Neuronal stem cell (in vitro differentiated cells): ENCODE data around the gene KIAA0319L.

Experiments
- DNase-seq: peaks from one replicate; pipeline ENCODE4 v3.0.0-alpha.2; 2013; ENCODE audit warnings: low spot score
- H2AFZ ChIP-seq: one replicate; pipeline ENCODE4 v1.6.1; 2013; ENCODE audit warnings: mild to moderate bottlenecking, low read length, inconsistent platforms
- H2AK5ac ChIP-seq: 2 replicates; pipeline ENCODE4 v1.6.1; 2013; ENCODE audit warnings: low read depth, mild to moderate bottlenecking, inconsistent platforms, low read length, moderate library complexity, mixed read lengths
- H2BK120ac ChIP-seq: 2 replicates; pipeline ENCODE4 v1.6.1; 2013; ENCODE audit warnings: low read depth, mild to moderate bottlenecking, inconsistent platforms, low read length, moderate library complexity, mixed read lengths
- H2BK12ac ChIP-seq: one replicate; pipeline ENCODE4 v1.6.1; 2013; ENCODE audit warnings: low read length, inconsistent platforms
- H2BK15ac ChIP-seq: 2 replicates; pipeline ENCODE4 v1.6.1; 2013; ENCODE audit warnings: mild to moderate bottlenecking, low read length, inconsistent platforms, mixed read lengths
- H2BK5ac ChIP-seq: one replicate; pipeline ENCODE4 v1.6.1; 2013; ENCODE audit warnings: inconsistent platforms, mild to moderate bottlenecking, low read length, moderate library complexity
- H3K14ac ChIP-seq: one replicate; pipeline ENCODE4 v1.6.1; 2013; ENCODE audit warnings: low read length, inconsistent platforms
- H3K18ac ChIP-seq: 2 replicates; pipeline ENCODE4 v1.6.1; 2013; ENCODE audit warnings: low read length, inconsistent platforms
- H3K23ac ChIP-seq: 2 replicates; pipeline ENCODE4 v1.6.1; 2013; ENCODE audit warnings: low read depth, mild to moderate bottlenecking, mixed read lengths, low read length, inconsistent platforms; ENCODE audit not compliant: poor library complexity
- H3K27ac ChIP-seq: replicated peaks from 3 replicates; pipeline ENCODE4 v1.5.1; 2013; ENCODE audit warnings: low read length, inconsistent platforms
- H3K27me3 ChIP-seq, 3 experiments: 2 replicates each; pipeline ENCODE4 v1.6.1; 2013; ENCODE audit warnings: low read length in 3 of 3, mild to moderate bottlenecking in 2 of 3, inconsistent platforms in 1 of 3, low read depth in 1 of 3, mixed read lengths in 1 of 3, moderate library complexity in 1 of 3; ENCODE audit not compliant: control insufficient read depth in 3 of 3, insufficient read depth in 3 of 3
- H3K36me3 ChIP-seq, 2 donors: replicated peaks in 1 of 2; 2 replicates each; pipeline ENCODE4 v1.6.1; 2013; ENCODE audit warnings: low read length in 2 of 2; ENCODE audit not compliant: control insufficient read depth in 2 of 2, insufficient read depth in 2 of 2
- H3K4ac ChIP-seq: 2 replicates; pipeline ENCODE4 v1.6.1; 2013; ENCODE audit warnings: inconsistent platforms, mild to moderate bottlenecking, low read length, moderate library complexity
- H3K4me1 ChIP-seq, 2 donors: 1 replicate in 1 of 2; 2 replicates in 1 of 2; pipeline ENCODE4 v1.6.1; 2013; ENCODE audit warnings: low read length in 2 of 2, low read depth in 1 of 2; ENCODE audit not compliant: control insufficient read depth in 2 of 2, insufficient read depth in 1 of 2
- H3K4me2 ChIP-seq: one replicate; pipeline ENCODE4 v1.6.1; 2013; ENCODE audit warnings: mild to moderate bottlenecking, low read length, inconsistent platforms; ENCODE audit not compliant: insufficient read depth, poor library complexity, severe bottlenecking
- H3K4me3 ChIP-seq, 2 donors: 2 replicates each; pipeline ENCODE4 v1.5.1; 2013; ENCODE audit warnings: low read length in 2 of 2, mild to moderate bottlenecking in 2 of 2, inconsistent platforms in 1 of 2, moderate library complexity in 1 of 2
- H3K79me1 ChIP-seq: one replicate; pipeline ENCODE4 v1.6.1; 2013; ENCODE audit warnings: low read depth, mild to moderate bottlenecking, inconsistent platforms, low read length, moderate library complexity
- H3K9ac ChIP-seq: one replicate; pipeline ENCODE4 v1.6.1; 2013; ENCODE audit warnings: mild to moderate bottlenecking, low read depth, low read length, inconsistent platforms; ENCODE audit not compliant: poor library complexity
- H3K9me3 ChIP-seq, 2 donors: replicated peaks in 1 of 2; 2 replicates each; pipeline versions ENCODE3 to v1.6.1; 2013; ENCODE audit warnings: low read length in 2 of 2, mild to moderate bottlenecking in 2 of 2, inconsistent platforms in 1 of 2, low read depth in 1 of 2, mixed read lengths in 1 of 2, moderate library complexity in 1 of 2; ENCODE audit not compliant: control insufficient read depth in 2 of 2, insufficient read depth in 1 of 2
- H4K8ac ChIP-seq: one replicate; pipeline ENCODE4 v1.6.1; 2013; ENCODE audit warnings: low read depth, mild to moderate bottlenecking, inconsistent platforms, low read length, moderate library complexity
- H4K91ac ChIP-seq: one replicate; pipeline ENCODE4 v1.6.1; 2013; ENCODE audit warnings: low read length, low read depth, mild to moderate bottlenecking, inconsistent platforms; ENCODE audit not compliant: poor library complexity
- WGBS, 2 donors: extraction: QIAGEN DNeasy Blood & Tissue Kit; methylation state at CpG; one replicate each; pipeline ENCODE4 v1.1.7; 2013; ENCODE audit warnings: missing lambda C conversion rate in 2 of 2, mixed read lengths in 1 of 2; ENCODE audit not compliant: insufficient read length in 2 of 2, insufficient replicate concordance in 1 of 2; ENCODE audit errors: extremely low coverage in 2 of 2; 5-methylcytosine and 5-hydroxymethylcytosine counted together

Gene KIAA0319L

DNA sequence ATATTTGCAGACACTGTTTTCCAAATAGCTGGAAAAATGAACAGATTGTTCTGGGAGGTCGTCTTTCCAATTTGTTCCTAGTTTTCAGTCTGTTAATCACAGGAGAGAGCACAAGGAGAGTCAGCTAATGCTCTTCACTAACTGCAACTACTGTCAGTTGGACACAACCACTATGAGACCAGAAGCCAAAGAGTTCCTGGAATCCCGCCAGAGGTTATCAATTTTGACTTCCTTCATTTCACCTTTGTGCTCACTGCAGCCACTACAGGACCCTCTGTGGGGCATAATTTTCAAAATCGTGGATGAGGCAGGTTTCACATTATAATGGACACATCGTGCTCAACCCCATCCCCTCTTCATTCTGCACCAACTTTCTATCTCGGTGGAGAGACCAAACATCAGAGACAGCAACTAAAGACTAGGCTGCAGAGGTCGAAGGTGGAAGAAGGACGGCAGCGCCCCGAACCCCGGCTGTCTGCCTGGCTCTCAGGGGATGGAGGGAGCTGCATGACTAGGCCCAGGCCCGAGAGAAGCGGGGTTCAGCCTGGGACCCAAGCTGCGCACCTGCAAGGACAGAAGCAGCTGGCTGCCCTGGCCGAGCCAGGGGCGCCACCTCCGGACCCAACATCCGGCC, 602 bp downstream of the KIAA0319L start:
- DNase-seq, result no peak
- H3K27ac ChIP-seq, result peak overlapping the region; percentile 98
- no CpG with 5 or more reads among the region's 17 CpGs for WGBS, 2 donors

DNA sequence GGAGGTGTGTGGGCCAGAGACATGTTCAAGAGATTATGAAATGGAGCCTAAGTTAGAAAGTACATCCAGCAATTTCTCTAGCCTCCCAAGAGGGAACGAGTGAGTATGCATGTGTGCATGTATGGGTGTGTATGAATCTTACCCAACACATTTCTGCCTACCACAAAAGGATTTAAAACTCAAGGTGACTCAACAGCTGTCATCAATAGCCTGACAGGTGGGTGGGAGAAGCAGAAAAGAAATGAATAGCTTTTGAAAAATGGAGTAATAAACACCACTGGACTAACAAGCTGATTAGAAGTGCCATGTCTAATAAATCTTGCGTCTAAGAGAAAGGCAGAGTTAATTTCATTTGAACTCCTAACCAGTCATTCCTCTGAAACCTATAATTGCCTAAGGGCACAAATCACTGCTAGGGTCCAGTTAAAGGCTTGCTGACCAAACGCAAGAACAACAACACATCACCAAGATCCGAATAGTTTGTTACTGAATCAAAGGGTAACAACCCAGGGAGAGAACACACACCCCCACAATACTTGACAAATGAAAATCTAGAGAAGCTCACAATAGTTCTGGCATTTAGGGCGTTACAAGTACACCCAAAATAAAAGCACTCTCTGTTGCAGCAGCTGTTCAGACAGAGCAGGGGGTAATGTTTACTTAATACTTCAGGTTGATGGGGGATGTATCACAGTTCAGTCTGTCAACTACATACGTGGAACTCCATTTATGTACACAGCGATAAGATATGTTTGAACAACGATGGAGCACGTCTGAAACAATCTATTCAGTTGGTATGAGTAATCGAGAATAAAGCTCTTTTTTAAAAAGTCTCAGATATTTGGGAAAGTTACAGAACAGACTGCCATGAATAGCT, 1.4 kb downstream of the KIAA0319L start:
- DNase-seq, result no peak

More for the DNA sequence above, 602 bp downstream of the KIAA0319L start:
- H3K36me3 ChIP-seq, result peaks cover 9 to 43% of the 10 kb centered on the region in 2 donors
- no peak overlapping the region for H3K14ac ChIP-seq
- H3K4me2 ChIP-seq, result peak overlapping the region; percentile 79
- no peak overlapping the region for H4K8ac ChIP-seq
- no peak overlapping the region for H2AK5ac ChIP-seq
- peak overlapping the region; percentile 99 for H2AFZ ChIP-seq
- peak overlapping the region; percentile 99 for H3K23ac ChIP-seq
- H3K4me3 ChIP-seq, result peak overlapping the region; percentile 87 to 94
- H2BK15ac ChIP-seq, result no peak overlapping the region
- H3K18ac ChIP-seq, result peak overlapping the region; percentile 73
- peaks cover 11 to 27% of the 10 kb centered on the region in 2 donors for H3K4me1 ChIP-seq
- peaks cover 5% of the 10 kb centered on the region for H3K79me1 ChIP-seq
- H3K27me3 ChIP-seq, result no peaks in the 10 kb centered on the region
- H2BK5ac ChIP-seq, result peak overlapping the region; percentile 100
- no peak overlapping the region for H3K4ac ChIP-seq
- H2BK12ac ChIP-seq, result no peak overlapping the region
- H2BK120ac ChIP-seq, result no peak overlapping the region
- peak overlapping the region; percentile 3 for H4K91ac ChIP-seq
- H3K9me3 ChIP-seq, result no peaks in the 10 kb centered on the region
- H3K9ac ChIP-seq, result peak overlapping the region; percentile 99

DNA sequence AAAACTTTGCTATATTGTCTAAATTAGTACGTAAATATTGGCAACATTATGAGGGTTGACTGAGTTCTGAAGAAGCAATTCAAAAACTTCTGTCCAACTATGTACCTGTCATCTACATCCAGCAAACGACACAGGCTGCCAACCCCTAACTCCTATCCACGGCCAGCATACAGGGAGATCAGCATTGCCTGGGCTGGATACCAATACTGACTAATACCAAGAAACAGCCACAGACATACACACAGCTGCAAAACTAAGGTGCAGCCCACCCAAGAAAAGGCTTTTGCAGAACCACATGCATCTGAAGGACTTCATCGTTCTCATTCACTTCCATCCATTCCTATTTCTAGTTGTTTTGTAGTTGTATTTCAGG, 2.0 kb downstream of the KIAA0319L start:
- no peak for DNase-seq
- H2BK5ac ChIP-seq, result no peak overlapping the region
- peaks cover 11 to 27% of the 10 kb centered on the region in 2 donors for H3K4me1 ChIP-seq
- no peak overlapping the region for H3K23ac ChIP-seq
- peaks cover 3% of the 10 kb centered on the region for H3K79me1 ChIP-seq
- H2AFZ ChIP-seq, result no peak overlapping the region
- no peak overlapping the region for H2AK5ac ChIP-seq
- H3K9me3 ChIP-seq, result no peaks in the 10 kb centered on the region
- WGBS, 2 donors, result no CpG with 5 or more reads among the region's 4 CpGs
- no peak overlapping the region for H3K4me2 ChIP-seq
- H2BK15ac ChIP-seq, result no peak overlapping the region
- H3K27ac ChIP-seq, result no peak overlapping the region
- H4K8ac ChIP-seq, result no peak overlapping the region
- H3K4ac ChIP-seq, result no peak overlapping the region
- H3K4me3 ChIP-seq, result no peak overlapping the region
- no peak overlapping the region for H3K14ac ChIP-seq
- peaks cover 4 to 45% of the 10 kb centered on the region in 2 donors for H3K36me3 ChIP-seq
- no peaks in the 10 kb centered on the region for H3K27me3 ChIP-seq
- no peak overlapping the region for H2BK120ac ChIP-seq
- no peak overlapping the region for H2BK12ac ChIP-seq
- no peak overlapping the region for H4K91ac ChIP-seq
- no peak overlapping the region for H3K18ac ChIP-seq
- no peak overlapping the region for H3K9ac ChIP-seq

More for the DNA sequence above, 1.4 kb downstream of the KIAA0319L start:
- peaks cover 11 to 27% of the 10 kb centered on the region in 2 donors for H3K4me1 ChIP-seq
- H2AFZ ChIP-seq, result no peak overlapping the region
- peaks cover 3% of the 10 kb centered on the region for H3K79me1 ChIP-seq
- H3K18ac ChIP-seq, result no peak overlapping the region
- H3K27ac ChIP-seq, result no peak overlapping the region
- H4K8ac ChIP-seq, result no peak overlapping the region
- H4K91ac ChIP-seq, result no peak overlapping the region
- H2BK15ac ChIP-seq, result no peak overlapping the region
- H3K4ac ChIP-seq, result no peak overlapping the region
- no peak overlapping the region for H2AK5ac ChIP-seq
- no peaks in the 10 kb centered on the region for H3K27me3 ChIP-seq
- H3K9me3 ChIP-seq, result no peaks in the 10 kb centered on the region
- peak overlapping the region in 1 of 2 donors; percentile 94 for H3K4me3 ChIP-seq
- H3K23ac ChIP-seq, result no peak overlapping the region
- peaks cover 3 to 42% of the 10 kb centered on the region in 2 donors for H3K36me3 ChIP-seq
- H3K4me2 ChIP-seq, result no peak overlapping the region
- no CpG with 5 or more reads among the region's 10 CpGs for whole genome bisulfite sequencing, 2 donors
- H2BK120ac ChIP-seq, result no peak overlapping the region
- no peak overlapping the region for H2BK5ac ChIP-seq
- H3K14ac ChIP-seq, result no peak overlapping the region
- no peak overlapping the region for H3K9ac ChIP-seq
- H2BK12ac ChIP-seq, result no peak overlapping the region
